ENCODE data around the gene ACOT4. TPM values are rescaled to one million over a fixed set of nuclear protein-coding genes. Genes with fewer than 3 reads are reported as not detected.

The ACOT4 gene
- total and polyA plus RNA-seq, 2 donors (not counting 3 experiments of a cell fraction or from before 2014, with no cell fraction given): 0.46 to 0.69 TPM

DNA sequence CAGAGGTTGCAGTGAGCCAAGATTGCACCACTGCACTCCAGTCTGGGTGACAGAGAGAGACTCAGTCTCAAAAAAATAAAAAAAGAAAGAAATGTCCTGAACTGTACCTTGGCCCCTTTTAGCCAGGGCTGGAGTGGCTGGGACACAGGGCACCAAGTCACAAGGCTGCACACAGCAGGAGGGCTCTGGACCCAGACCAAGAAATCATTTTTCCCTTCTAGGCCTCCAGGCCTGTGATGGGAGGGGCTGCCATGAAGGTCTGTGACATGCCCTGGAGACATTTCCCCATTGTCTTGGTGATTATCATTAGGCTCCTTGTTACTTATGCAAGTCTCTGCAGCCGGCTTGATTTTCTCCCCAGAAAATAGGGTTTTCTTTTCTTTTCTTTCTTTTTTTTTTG is 15.6 kb downstream of the ACOT4 start:
- intact Hi-C loops (cut with micrococcal nuclease): no loop called here
- H3K9me1 ChIP-seq (replicated peaks; ENCODE audit: control insufficient read depth, extremely low read depth, insufficient read depth, low read length): no peaks in the 10 kb centered on the region
- H3K4me3 ChIP-seq (replicated peaks in 1 of 3; ENCODE audit: insufficient read depth in 1 of 3, low read depth in 1 of 3, low read length in 3 of 3): no peak overlapping the region
- H3K4me2 ChIP-seq (ENCODE audit: insufficient read depth, low read length): no peak overlapping the region
- CTCF ChIA-PET: no interaction called here
- H3K79me2 ChIP-seq (ENCODE audit: control insufficient read depth, insufficient read depth, low read length): no peaks in the 10 kb centered on the region
- POLR2A ChIA-PET: no interaction called here
- no peaks in the 10 kb centered on the region for H3K9me3 ChIP-seq (replicated peaks; ENCODE audit: control insufficient read depth, insufficient read depth, low read length)
- FAIRE-seq: no peak
- dilution Hi-C loops (cut with MboI; ENCODE audit: extremely low pct_ligation_motif_present, low sequenced_read_pairs): no loop called here
- no peaks in the 10 kb centered on the region for H4K20me1 ChIP-seq (replicated peaks; ENCODE audit: control insufficient read depth, extremely low read depth, insufficient read depth, low read length)
- no peaks in the 10 kb centered on the region for H3K36me3 ChIP-seq (ENCODE audit: control insufficient read depth in 2 of 2, extremely low read depth in 1 of 2, insufficient read depth in 2 of 2, low read length in 2 of 2)
- DNase-seq (ENCODE audit: low read depth, low spot score): no peak
- H3K27me3 ChIP-seq (ENCODE audit: control insufficient read depth in 2 of 2, insufficient read depth in 2 of 2, low read length in 2 of 2): no peaks in the 10 kb centered on the region
- H2AFZ ChIP-seq (ENCODE audit: low read depth, low read length): no peak overlapping the region
- H3K4me1 ChIP-seq (ENCODE audit: control insufficient read depth, extremely low read depth, insufficient read depth, low read length): peaks cover 5% of the 10 kb centered on the region
- no peak overlapping the region for H3K9ac ChIP-seq (replicated peaks; ENCODE audit: extremely low read depth, insufficient read depth, low read length)
- no peak overlapping the region for H3K27ac ChIP-seq (ENCODE audit: insufficient read depth, low read depth, low read length)
- no TSS peak for BruUV-seq (replicated peaks)
- no peak for TF ChIP-seq POLR2A (IDR thresholded peaks at IDR 0.05; ENCODE audit: low read depth, low read length)

DNA sequence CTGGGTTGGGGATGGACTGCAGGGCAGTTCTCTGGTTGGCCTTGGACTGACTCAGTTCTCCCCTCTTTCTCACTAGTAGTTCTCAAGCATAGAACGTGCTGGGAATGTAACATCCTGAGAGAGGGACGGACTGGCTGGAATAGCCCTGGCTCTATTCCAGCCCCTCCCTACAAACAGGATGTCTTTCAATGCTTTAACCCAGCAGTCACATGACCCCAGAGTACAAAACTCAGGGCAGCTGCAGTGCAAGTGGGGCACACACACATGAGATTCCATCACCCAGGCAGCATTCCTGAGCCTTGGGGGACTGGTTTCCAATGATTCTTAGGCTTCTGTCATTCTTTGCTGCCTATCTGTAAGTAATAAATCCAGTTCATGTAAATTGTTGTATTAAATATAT is 19.0 kb downstream of the ACOT4 start:
- H3K4me1 ChIP-seq (ENCODE audit: control insufficient read depth, extremely low read depth, insufficient read depth, low read length): peaks cover 5% of the 10 kb centered on the region
- H3K36me3 ChIP-seq (ENCODE audit: control insufficient read depth in 2 of 2, extremely low read depth in 1 of 2, insufficient read depth in 2 of 2, low read length in 2 of 2): no peaks in the 10 kb centered on the region
- FAIRE-seq: peak; percentile 44
- no peak overlapping the region for H3K4me2 ChIP-seq (ENCODE audit: insufficient read depth, low read length)
- dilution Hi-C loops (cut with MboI; ENCODE audit: extremely low pct_ligation_motif_present, low sequenced_read_pairs): no loop called here
- no peak overlapping the region for H3K4me3 ChIP-seq (replicated peaks in 1 of 3; ENCODE audit: insufficient read depth in 1 of 3, low read depth in 1 of 3, low read length in 3 of 3)
- POLR2A ChIA-PET: no interaction called here
- CTCF ChIA-PET: no interaction called here
- H3K9me1 ChIP-seq (replicated peaks; ENCODE audit: control insufficient read depth, extremely low read depth, insufficient read depth, low read length): no peaks in the 10 kb centered on the region
- intact Hi-C loops (cut with micrococcal nuclease): no loop called here
- H3K9ac ChIP-seq (replicated peaks; ENCODE audit: extremely low read depth, insufficient read depth, low read length): no peak overlapping the region
- DNase-seq (ENCODE audit: low read depth, low spot score): peak; percentile 53
- no TSS peak for BruUV-seq (replicated peaks)
- H3K79me2 ChIP-seq (ENCODE audit: control insufficient read depth, insufficient read depth, low read length): no peaks in the 10 kb centered on the region
- peak overlapping the region; percentile 51 for H2AFZ ChIP-seq (ENCODE audit: low read depth, low read length)
- H3K27ac ChIP-seq (ENCODE audit: insufficient read depth, low read depth, low read length): no peak overlapping the region
- H4K20me1 ChIP-seq (replicated peaks; ENCODE audit: control insufficient read depth, extremely low read depth, insufficient read depth, low read length): no peaks in the 10 kb centered on the region
- H3K27me3 ChIP-seq (ENCODE audit: control insufficient read depth in 2 of 2, insufficient read depth in 2 of 2, low read length in 2 of 2): no peaks in the 10 kb centered on the region
- TF ChIP-seq GATA2 (IDR thresholded peaks at IDR 0.05; ENCODE audit: insufficient read depth, insufficient read length, low read depth, low read length) (no peak), EZH2 (IDR thresholded peaks at IDR 0.05; ENCODE audit: borderline replicate concordance, low read depth, low read length, severe bottlenecking) (no peak), FOS (IDR thresholded peaks at IDR 0.05; ENCODE audit: borderline replicate concordance, insufficient read depth, low read length) (no peak), POLR2A (IDR thresholded peaks at IDR 0.05; ENCODE audit: low read depth, low read length) (no peak), POLR2AphosphoS5 (IDR thresholded peaks at IDR 0.05; ENCODE audit: insufficient read depth, low read depth, low read length) (no peak), MYC (IDR thresholded peaks at IDR 0.05; ENCODE audit: low read depth, low read length) (no peak), JUN (IDR thresholded peaks at IDR 0.05; ENCODE audit: borderline replicate concordance, insufficient read depth, insufficient read length, low read depth) (no peak)
- TF ChIP-seq, protein P1, sequence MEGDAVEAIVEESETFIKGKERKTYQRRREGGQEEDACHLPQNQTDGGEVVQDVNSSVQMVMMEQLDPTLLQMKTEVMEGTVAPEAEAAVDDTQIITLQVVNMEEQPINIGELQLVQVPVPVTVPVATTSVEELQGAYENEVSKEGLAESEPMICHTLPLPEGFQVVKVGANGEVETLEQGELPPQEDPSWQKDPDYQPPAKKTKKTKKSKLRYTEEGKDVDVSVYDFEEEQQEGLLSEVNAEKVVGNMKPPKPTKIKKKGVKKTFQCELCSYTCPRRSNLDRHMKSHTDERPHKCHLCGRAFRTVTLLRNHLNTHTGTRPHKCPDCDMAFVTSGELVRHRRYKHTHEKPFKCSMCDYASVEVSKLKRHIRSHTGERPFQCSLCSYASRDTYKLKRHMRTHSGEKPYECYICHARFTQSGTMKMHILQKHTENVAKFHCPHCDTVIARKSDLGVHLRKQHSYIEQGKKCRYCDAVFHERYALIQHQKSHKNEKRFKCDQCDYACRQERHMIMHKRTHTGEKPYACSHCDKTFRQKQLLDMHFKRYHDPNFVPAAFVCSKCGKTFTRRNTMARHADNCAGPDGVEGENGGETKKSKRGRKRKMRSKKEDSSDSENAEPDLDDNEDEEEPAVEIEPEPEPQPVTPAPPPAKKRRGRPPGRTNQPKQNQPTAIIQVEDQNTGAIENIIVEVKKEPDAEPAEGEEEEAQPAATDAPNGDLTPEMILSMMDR (IDR thresholded peaks at IDR 0.05; ENCODE audit: extremely low read depth in 1 of 2, insufficient read depth in 1 of 2, low read depth in 1 of 2, low read length in 2 of 2): no peak
- TF ChIP-seq, protein P2, sequence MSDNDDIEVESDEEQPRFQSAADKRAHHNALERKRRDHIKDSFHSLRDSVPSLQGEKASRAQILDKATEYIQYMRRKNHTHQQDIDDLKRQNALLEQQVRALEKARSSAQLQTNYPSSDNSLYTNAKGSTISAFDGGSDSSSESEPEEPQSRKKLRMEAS (IDR thresholded peaks at IDR 0.05; ENCODE audit: insufficient read depth, insufficient read length): no peak
- no peaks in the 10 kb centered on the region for H3K9me3 ChIP-seq (replicated peaks; ENCODE audit: control insufficient read depth, insufficient read depth, low read length)
